Left kidney (tissue), 2 donors: Measurements from ENCODE around the gene ITPA. TPM values are rescaled to one million over a fixed set of nuclear protein-coding genes. Genes with fewer than 3 reads are reported as not detected.
"Not testable (repeated sequence)": the region's sequence is repeated elsewhere in the genome, so short reads cannot be mapped to it uniquely, and the experiment has no call there.

Experiments
- DNase-seq: peaks from one replicate; pipeline ENCODE4 v3.0.0-alpha.2; 2013
- polyA plus RNA-seq: library from polyadenylated mRNA; unstranded; fragments of 120-200 nt; gene quantifications from one replicate; pipeline ENCODE4 v1.2.1, GENCODE V29; 2013; ENCODE audit not compliant: insufficient read length

Gene ITPA
- polyA plus RNA-seq, 1 donor: 53.1 TPM

DNA sequence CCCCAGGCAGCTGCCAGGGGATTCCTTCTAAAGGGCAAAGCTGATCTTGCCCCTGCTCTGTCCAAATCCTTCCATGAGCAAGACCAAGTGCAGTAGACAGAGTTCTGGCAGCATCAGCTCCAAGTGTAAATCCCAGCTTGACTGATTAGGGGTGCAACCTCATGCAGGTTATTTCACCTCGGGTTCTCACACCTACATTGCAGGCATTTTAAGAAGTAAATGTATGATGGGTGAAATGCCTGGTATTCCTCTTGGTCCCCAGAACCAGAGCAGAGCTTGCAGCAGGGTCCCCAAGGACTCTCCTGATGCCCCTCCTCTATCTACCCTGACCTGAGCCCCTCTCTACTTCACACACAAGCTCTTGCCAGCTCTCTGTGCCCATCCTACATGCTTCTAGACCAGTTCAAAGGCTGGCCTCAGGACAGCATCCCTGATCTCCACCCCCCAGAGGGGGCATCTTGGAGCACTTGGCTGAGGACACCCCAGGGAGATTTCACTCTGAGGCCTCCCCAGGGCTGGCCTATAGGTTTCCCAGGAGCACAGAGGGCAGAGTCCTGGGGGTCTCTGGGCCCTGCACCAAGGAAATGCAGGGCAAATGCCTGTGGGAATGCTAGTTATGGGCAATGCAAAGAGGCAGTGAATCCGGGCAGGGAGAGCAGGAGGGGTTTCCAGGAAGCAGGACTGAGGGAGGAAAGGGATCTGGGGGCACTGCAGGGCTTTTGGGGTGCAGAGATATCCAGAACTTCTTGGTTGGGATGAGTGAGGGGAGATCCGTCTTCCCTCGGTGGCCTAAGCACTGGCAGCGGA is 37.0 kb upstream of the ITPA start:
- DNase-seq: no peak

DNA sequence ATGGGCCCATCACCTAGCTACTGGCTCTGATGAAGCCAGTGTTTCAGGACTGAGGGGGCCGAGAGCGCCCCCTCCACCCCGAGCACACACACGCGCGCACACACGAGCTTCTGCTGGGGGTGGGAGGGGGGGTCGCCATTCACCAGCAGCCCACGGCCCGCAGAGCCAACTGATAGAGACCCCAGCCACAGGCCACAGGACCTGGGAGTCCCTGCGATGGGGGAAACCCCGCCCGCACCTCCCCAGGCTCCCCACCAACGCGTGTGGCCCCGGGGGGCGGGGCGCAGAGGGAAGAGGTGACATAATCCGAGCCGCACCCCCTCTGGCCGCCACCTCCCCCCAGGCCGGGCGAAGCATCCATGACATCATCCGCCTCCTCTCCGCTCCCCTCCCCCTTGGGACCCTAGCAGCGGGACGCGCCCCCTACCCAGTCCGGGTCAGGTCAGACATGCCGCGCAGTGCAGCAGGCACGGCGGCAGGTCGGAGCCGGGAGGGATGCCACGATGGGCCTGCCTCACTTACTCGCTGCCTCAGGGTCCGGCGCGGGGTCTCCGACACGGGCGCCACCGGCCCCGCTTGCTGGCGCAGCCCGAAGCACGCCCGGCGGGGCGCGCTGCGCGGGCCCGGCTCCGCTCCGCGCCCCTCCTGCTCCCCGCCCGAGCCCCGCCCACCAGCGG is 36.2 kb upstream of the ITPA start, which contains the start of gene LZTS3:
TSS of gene LZTS3 (minus strand) at position 617 of the 677 bp plus-strand sequence. CDS start 6,386 bp downstream, outside the sequence.
- peak; percentile 67 for DNase-seq

DNA sequence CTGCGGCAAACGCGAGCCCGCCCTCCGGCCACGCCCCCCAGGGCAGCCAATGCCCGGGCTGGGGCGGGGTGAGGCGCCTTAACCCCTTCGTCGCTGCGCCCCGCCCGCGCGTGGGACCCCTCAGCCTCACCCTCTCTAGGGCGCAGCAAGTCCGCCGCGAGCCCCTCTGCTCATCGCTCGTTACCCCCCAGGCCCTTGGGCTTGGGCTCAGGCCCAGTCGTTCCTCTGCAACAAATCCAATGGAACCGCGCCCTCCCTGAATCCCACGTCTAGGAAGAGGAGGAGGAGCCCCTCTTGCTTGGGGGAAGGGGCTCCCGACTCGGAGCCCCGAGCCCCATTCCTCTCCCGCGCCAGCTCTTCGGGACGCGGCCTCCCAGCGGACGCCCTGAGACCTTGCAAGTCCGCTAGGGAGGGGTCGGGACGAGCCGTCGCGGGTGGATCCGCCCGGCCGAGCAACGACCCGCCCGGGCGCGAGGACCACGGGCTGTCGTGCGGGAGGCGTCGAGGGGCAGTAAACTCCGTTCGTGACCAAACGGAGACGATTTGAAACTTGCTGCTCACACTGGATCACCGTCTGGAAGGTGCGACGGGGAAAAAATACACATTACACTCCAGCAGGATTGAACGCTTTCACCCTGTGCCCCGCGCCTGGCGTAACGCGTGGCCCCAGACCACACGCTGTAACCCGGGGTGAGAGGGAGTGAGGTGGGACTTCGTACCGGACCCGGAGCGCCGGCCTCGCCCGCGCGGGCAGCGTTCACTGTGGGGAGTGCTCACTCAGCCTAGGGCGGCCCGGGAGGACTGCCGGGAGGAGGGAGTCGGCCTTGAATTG is 35.5 kb upstream of the ITPA start:
- peak; percentile 85 for DNase-seq

DNA sequence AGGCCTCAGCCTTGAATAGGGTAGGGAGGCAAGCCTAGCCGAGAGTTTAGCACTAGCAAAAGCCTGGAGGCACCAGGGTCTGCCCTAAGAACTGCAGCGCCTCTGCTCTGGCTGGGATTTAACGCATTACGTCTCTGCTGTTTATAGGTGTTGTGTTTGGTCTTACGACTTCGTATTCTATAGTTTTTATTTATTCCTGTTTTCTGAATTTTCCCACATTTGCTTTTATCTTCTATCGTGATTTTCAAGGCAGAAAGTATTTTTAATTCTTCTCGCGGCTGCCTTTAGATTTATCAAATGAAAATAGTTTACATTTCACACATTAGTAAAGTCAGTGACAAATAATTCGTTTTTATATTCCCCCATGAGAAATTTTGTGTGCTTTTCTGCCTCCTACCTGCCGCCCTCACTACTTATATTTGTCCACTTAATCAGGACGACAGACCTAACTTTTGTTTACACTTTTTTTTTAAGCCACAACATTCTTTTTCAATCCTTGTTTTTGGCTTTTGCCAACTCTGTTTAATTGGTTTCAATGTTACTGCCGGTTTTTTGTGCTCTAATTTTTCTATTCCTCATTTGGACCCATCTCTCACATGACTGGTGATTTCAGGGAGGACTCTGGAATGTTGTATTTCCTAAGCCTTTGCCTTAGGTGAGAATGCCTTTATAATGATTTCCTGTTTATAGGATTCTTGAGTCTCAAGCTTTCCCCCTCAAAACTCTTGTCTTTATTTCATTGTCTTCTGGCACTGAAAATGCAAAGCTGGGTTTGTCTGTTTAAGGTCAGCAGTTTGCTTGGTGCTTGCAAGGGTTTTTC is 34.6 kb upstream of the ITPA start:
- no peak for DNase-seq

DNA sequence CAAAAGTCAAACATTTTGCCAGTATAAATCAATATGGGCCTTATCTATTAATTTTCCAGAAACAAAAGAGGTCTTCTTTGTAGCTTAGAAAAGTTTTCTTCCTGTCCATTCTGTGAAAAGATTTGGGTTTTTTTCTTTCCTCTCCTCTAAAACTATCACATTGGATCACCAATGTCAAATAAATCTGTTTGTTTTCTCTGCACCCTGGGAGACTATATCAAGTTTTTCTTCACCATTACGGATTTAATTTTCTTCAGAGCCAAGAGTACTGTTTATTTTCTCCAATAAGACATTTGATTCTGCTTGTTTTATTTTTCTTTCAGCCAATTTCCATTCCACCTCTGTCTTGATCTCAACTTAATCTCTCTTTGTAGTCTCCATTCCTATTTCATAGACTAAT is 34.0 kb upstream of the ITPA start:
- DNase-seq: no peak

DNA sequence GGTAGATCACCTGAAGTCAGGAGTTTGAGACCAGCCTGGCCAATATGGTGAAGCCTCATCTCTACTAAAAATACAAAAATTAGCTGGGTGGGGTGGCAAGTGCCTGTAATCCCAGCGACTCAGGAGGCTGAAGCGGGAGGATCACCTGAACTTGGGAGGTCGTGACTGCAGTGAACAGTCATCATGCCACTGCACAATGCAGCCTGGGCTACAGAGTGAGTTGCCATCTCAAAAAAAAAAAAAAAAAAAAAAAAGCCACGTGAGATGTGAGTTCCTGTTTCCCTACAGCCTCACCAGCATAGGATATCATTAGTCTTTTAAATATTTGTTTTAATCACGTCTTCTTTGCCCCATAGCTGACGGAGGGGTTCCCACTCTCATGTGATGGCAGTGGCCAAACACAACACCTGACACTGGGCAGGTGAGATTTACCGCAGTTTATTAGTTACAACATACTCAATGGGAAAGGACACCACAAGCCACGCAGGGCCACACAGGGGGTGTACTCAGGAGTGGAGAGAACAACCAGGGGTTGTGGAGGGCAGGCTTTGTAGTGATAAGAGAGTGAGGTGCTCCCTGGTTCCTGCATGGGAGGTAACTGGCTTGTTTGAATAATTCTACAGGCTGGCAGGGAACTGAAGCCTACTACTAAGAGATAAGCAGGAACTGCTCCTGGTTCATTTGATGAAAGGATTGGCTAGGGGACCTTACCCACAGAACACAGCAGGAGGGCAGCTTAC is 31.4 kb upstream of the ITPA start:
- no peak for DNase-seq

DNA sequence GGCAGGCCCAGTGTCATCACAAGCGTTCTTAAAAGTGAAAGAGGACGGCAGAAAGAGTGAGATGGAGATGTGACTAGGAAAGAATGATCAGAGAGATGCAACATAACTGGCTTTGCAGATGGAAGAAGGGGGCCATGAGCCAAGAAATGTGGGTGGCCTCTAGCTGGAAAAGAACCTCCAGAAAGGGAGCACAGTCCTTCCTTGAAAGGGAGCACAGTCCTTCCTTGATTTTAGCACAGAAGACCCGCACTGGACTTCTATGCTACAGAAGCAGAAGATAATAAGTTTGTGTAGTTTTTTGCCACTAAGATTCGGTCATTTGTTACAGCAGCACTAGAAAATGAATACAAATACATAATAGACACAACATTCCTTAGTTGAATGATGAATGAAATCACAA is 29.0 kb upstream of the ITPA start:
- no peak for DNase-seq

DNA sequence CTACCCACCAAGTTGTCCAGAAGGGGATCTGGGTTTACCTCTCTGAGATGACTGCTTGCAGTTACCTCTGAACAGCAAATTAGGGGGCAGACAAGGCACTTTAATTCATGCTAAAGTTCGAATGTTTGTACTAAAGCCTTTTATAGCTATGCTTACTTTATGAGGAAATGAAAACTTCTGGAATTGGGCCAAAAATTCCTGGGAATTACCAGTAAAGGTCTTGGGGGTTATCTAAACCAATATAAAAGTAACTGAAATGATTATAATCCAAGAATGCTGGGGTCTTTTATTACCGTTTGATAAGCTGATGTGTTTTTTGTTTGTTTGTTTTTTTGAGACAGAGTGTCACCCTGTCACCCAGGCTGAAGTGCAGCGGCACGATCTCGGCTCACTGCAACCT is 28.0 kb upstream of the ITPA start:
- no peak for DNase-seq

DNA sequence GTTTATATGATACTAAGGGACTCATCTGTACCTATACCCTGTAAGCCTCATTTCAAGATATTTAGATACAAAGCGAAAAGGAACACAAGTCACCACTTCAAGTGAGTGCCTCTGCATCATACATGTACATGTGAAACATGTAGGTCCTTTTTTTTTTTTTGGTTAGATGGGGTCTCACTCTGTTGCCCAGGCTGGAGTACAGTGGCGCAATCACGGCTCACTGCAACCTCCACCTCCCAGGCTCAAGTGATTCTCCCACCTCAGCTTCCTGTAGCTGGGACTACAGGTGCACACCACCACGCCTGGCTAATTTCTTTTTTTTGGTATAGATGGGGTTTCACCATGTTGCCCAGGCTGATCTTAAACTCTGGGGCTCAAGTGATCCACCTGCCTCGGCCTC is 26.9 kb upstream of the ITPA start:
- DNase-seq: not testable (repeated sequence)

DNA sequence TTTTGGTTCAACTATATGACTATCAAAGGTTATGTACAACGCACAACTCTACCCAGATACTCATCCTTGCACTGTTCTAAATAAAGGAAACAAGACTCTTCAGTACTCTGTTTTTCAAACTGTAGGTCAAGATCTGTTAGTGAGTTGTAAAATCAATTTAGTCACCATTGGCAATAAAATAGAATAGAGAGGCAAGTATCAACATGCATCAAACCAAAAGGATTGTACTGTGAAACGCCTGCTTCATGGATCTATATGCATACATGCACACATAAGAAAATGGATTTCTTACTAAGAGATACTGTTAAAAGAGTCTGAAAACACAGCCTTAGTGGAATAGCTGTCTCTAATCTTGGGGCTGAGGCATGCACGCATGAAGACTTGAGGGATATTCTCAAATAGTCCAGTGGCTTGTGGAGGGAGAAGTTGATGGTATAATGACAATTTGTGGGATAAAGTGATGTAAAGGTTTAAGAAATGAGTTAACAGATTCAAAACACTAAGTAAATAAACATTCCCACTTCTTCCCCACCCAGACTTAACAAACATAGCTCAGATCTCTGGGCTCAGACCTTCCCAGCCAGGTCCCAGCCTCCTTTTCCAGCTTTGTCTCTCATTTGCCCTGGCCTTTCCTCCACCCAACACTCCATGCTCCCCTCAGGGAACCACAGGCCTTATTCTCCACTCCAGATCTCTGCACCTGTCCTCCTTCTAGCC is 25.2 kb upstream of the ITPA start:
- DNase-seq: no peak

DNA sequence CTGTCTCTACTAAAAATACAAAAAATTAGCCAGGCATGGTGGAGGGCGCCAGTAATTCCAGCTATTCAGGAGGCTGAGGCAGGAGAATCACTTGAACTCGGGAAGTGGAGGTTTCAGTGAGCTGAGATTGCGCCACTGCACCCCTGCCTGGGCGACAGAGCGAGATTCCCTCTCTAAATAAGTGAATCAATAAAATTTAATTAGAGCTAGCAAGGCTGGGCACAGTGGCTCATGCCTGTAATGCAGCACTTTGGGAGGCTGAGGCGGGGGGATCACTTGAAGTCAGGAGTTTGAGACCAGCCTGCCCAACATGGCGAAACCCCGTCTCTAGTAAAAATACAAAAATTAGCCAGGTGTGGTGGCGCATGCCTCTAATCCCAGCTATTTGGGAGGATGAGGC is 21.4 kb upstream of the ITPA start:
- not testable (repeated sequence) for DNase-seq

DNA sequence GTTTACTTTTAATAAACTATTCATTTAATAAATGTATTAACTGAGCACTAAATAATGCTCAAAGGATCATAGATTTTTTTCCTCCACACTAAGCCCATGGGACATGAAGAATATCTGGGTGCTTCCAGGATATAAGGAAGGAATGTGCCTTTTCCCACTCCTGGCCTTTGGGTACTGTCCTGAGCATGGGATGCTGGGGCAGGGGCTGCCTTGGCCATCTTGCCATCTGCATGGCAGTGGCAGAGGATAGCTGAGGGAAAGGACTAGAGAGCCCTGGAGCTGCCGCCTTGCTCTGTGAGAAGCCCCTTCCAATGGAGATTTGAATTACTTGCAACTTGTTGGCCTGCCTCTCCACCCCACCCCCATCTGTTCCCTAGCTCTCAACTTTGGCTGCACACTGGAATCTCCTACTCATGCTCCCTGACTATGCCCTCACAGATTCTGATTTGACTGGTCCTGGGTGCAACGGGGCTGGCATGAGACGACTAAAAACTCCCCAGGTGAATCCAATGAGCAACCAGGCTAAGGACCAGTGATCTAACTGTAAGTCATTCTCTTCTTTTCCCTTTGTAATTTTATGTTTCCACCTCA is 20.4 kb upstream of the ITPA start:
- DNase-seq: no peak

DNA sequence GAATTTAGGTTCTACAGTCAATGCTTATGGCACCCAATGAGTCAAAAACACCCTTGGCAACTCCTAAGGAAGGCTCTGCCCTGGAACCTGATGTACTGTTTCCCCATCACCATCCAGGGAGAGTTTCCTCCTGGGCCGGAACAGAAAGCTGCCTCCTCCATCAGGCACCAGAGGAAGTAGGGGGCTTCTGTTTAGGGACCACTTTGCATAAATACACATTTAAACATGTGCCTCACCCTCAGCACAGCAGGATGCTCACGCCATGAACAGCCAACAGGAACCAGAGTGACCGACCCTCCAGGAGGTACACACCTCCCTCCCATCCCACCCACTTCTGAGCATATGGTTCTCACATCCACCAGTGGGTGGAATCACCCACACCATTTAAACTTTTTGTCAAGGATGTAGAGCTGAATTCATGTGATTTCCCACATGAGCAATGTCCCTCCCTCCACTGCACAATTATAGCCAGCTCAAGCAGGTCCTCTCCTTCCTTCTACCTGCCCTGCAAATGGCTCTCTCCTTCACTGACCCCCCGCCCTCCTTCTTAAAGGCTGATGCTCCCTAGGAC is 19.7 kb upstream of the ITPA start:
- DNase-seq: no peak

DNA sequence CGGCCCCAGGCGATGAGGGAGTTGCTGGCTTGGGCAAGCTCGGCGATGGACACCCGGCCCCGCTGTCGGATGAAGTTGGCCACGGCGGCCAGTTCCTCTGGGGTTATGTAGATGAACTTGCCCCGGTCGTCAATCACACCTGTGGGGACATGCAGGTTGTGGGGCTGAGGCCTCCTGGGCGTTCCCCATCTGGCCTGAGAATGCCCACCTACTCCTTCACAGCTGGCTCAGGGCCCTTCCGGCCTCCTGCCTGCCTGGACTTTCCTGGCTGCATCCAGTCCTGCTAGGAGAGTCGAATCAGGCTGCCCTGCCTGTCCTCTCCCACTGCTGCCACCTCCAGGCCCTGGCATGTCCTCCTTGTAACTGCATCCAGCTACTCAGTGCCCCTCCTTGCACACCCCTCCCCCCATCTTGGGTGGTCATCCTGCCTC is 18.6 kb upstream of the ITPA start:
- DNase-seq: no peak

DNA sequence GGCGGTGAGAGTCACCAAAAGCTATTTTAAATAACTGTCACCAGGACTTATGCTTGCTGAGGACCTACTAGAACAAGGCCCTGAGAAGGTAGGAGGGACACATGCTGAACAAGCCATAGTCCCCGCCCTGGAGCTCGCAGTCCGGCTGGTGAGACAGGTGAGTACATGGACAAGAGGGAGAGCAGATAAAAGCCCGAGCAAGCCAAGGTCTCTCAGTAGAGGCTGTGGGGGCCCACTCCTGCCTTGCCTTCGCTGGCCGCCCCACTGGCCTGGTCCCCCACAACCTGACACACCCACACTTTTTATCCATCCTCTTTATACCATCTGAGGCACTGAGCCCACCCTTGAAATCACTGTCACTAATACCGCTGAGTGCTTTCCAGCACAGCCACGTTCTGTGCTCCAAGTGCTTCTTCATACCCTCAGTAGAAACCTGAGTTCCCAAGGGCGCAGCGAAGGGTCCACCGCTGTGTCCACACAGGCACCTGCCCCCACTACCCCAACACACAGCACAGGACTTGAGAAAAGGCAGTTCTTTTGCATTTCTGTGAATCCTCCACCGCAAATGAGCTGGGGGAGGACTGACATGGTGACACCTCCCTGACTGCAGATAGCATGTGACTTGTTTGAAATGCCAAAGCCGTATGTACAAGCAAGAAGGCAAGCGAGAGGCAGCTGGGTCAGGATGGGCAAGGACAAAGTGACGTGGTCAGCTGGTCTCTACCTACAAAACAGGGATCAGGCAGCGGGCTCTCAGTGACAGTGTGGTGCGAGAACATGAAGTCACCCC is 16.9 kb upstream of the ITPA start:
- no peak for DNase-seq

DNA sequence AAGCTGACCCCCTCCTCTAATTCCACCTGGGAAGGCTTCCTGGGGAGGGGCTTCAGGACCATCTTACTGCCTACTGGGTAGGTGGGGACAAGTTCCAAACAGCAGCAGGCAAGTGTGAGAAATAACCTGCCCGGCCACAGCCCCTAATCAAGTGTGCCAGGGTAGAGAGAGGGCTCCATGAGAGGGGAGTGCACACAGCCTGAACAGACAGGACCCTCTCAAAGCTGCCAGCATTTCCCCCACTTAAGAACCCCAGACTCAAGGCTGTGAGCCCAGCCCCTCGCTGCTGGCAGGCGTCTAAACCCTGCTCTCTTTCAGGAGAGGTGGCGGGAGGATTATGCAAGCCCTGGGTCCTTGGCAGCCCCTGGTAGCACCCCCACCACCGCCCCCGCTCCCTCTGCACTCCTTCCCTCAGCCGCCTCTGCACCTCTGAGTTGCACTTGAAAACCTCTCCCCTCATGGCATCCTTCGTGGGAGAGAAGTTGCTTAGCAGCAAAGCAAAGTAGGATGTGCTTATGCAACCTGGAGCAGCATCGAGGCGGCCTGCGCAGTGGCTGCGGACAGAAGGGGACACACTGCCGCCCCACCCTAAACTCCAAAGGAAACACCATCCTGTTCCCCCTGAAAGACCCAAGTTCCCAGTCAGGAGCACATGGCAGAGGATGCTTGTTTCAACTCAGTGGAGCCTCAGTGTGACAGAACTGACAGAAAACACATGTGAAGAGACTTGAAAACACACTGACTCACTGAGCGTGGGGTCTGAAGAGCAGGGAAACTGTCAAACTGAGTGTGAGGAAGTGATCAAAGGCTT is 15.3 kb upstream of the ITPA start:
- no peak for DNase-seq

DNA sequence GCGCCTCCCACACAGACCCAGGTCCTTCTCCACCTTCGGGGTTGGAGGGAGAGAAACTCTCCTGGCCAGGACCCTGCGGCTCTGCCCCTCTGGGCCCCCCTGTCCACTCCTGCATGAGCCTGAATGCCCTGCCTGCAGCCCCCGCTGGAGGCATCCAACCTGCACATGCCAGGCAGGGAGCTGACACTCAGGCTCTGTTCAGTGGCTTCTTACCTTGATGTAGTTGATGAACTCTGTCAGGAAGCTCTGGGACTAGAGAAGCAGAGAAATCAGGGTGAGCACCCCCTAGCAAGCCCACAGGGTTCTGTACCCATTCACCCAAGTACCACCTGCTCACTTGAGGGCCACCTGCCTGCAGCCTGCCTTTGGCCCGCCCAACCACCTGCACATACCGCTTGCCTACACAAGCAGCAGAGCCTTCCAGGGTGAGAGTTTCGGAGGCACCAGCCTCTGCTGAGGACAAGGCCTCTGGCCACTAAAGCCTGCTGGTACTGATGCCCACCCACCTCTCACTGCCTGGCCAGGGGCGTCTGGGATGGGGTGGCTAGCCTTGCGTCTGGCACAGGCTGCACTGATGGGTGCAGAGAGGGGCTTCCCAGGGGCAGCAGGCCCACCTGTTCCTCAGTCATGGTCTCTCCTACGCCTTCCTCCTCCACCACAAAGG is 14.5 kb upstream of the ITPA start:
- no peak for DNase-seq
